Kidney tubule cell (primary cell): ENCODE measurements around the gene WBP11.
A peak's percentile ranks its signal among the peaks of the same experiment; 100 is the strongest.

ENCODE experiments used
- DNase-seq: peaks from one replicate; pipeline ENCODE4 v3.0.0-alpha.2; 2018; ENCODE audit warnings: low spot score

The WBP11 gene

GRCh38 chr12:14824012-14824634, 20.8 kb upstream of the WBP11 start:
- peak; percentile 24 for DNase-seq

- no peak for DNase-seq
Measured at GRCh38 chr12:14814014-14814413, 10.7 kb upstream of the WBP11 start, which contains the start of gene SMCO3. Gene SMCO3 (minus strand): TSS chr12:14814182. CDS start chr12:14806680, 7,502 bp downstream.

- DNase-seq, result no peak
Measured at GRCh38 chr12:14811486-14811885, 8.2 kb upstream of the WBP11 start.

- DNase-seq, result peak; percentile 54
Measured at GRCh38 chr12:14810953-14811483, 7.7 kb upstream of the WBP11 start.

GRCh38 chr12:14810167-14810952, 7.1 kb upstream of the WBP11 start:
- DNase-seq, result no peak

GRCh38 chr12:14803830-14804160, 517 bp upstream of the WBP11 start:
- no peak for DNase-seq

- DNase-seq, result no peak
Measured at GRCh38 chr12:14802721-14803010, 612 bp downstream of the WBP11 start.

- DNase-seq, result no peak
Measured at GRCh38 chr12:14802247-14802646, 1.0 kb downstream of the WBP11 start.

- DNase-seq, result no peak
Measured at GRCh38 chr12:14795028-14795448, 8.2 kb downstream of the WBP11 start.

- no peak for DNase-seq
Measured at GRCh38 chr12:14785568-14785967, 17.7 kb downstream of the WBP11 start.

GRCh38 chr12:14784471-14784870, 18.8 kb downstream of the WBP11 start:
- DNase-seq, result no peak

- no peak for DNase-seq
Measured at GRCh38 chr12:14782756-14783155, 20.5 kb downstream of the WBP11 start.

- no peak for DNase-seq
Measured at GRCh38 chr12:14781563-14781962, 21.7 kb downstream of the WBP11 start.

- DNase-seq, result no peak
Measured at GRCh38 chr12:14780859-14781258, 22.4 kb downstream of the WBP11 start.

GRCh38 chr12:14779834-14780233, 23.4 kb downstream of the WBP11 start:
- no peak for DNase-seq

- peak; percentile 4 for DNase-seq
Measured at GRCh38 chr12:14777271-14777670, 26.0 kb downstream of the WBP11 start.

GRCh38 chr12:14776236-14776961, 26.9 kb downstream of the WBP11 start:
- DNase-seq, result no peak

GRCh38 chr12:14775636-14775980, 27.7 kb downstream of the WBP11 start:
- DNase-seq, result no peak

GRCh38 chr12:14774906-14775635, 28.2 kb downstream of the WBP11 start:
- peak; percentile 53 for DNase-seq

GRCh38 chr12:14774074-14774905, 29.0 kb downstream of the WBP11 start:
- peak; percentile 97 for DNase-seq

- DNase-seq, result no peak
Measured at GRCh38 chr12:14773685-14774073, 29.6 kb downstream of the WBP11 start.

GRCh38 chr12:14772946-14773345, 30.3 kb downstream of the WBP11 start:
- no peak for DNase-seq
